Progenitor cell of endocrine pancreas (in vitro differentiated cells): Measurements from ENCODE around the gene GPR78. TPM values are rescaled to one million over a fixed set of nuclear protein-coding genes. Genes with fewer than 3 reads are reported as not detected.

Experiments
- DNase-seq: peaks from one replicate; pipeline ENCODE4 v3.0.0; 2021; ENCODE audit warnings: low spot score; ENCODE audit not compliant: unreplicated experiment
- H3K27ac Mint-ChIP-seq: 2 replicates; pipeline ENCODE4 v1.8.0; 2021; ENCODE audit warnings: mild to moderate bottlenecking, moderate library complexity, mixed read lengths
- H3K27me3 Mint-ChIP-seq: 2 replicates; pipeline ENCODE4 v1.8.0; 2021; ENCODE audit warnings: mixed read lengths
- H3K36me3 Mint-ChIP-seq: 2 replicates; pipeline ENCODE4 v1.8.0; 2022; ENCODE audit warnings: mixed read lengths; ENCODE audit not compliant: insufficient read depth
- H3K4me1 Mint-ChIP-seq: 2 replicates; pipeline ENCODE4 v1.8.0; 2021; ENCODE audit warnings: low read depth, mixed read lengths
- H3K4me3 Mint-ChIP-seq: 2 replicates; pipeline ENCODE4 v1.8.0; 2021; ENCODE audit warnings: low read depth, mild to moderate bottlenecking, moderate library complexity, mixed read lengths
- H3K9me3 Mint-ChIP-seq: 2 replicates; pipeline ENCODE4 v1.8.0; 2021; ENCODE audit warnings: low read depth, mixed read lengths
- CTCF ChIP-seq: fragments of 200-600 bp; sonication (generic); IDR thresholded peaks from one replicate; pipeline ENCODE4 v1.5.0; 2021; ENCODE audit warnings: antibody characterized with exemption, mild to moderate bottlenecking; ENCODE audit not compliant: unreplicated experiment
- total RNA-seq: library from RNA; stranded (reverse); gene quantifications from 2 replicates; pipeline ENCODE4 v1.2.1, GENCODE V29; 2021

The GPR78 gene
- total RNA-seq, 1 donor from 2014 or later, result 0.31 TPM

GRCh38 chr4:8596891-8597290 lies 16.7 kb downstream of the GPR78 start:
- TF ChIP-seq CTCF, result no peak
- no peaks in the 10 kb centered on the region for H3K9me3 Mint-ChIP-seq
- no peak overlapping the region for H3K27ac Mint-ChIP-seq
- no peaks in the 10 kb centered on the region for H3K36me3 Mint-ChIP-seq
- no peak overlapping the region for H3K4me3 Mint-ChIP-seq
- DNase-seq, result no peak
- H3K27me3 Mint-ChIP-seq, result peaks cover 23% of the 10 kb centered on the region
- peaks cover 2% of the 10 kb centered on the region for H3K4me1 Mint-ChIP-seq

- no peaks in the 10 kb centered on the region for H3K36me3 Mint-ChIP-seq
- TF ChIP-seq CTCF, result no peak
- H3K27ac Mint-ChIP-seq, result no peak overlapping the region
- H3K9me3 Mint-ChIP-seq, result no peaks in the 10 kb centered on the region
- peaks cover 20% of the 10 kb centered on the region for H3K27me3 Mint-ChIP-seq
- peaks cover 2% of the 10 kb centered on the region for H3K4me1 Mint-ChIP-seq
- DNase-seq, result no peak
- no peak overlapping the region for H3K4me3 Mint-ChIP-seq
Measured at GRCh38 chr4:8597319-8597718, 17.1 kb downstream of the GPR78 start.

DNA sequence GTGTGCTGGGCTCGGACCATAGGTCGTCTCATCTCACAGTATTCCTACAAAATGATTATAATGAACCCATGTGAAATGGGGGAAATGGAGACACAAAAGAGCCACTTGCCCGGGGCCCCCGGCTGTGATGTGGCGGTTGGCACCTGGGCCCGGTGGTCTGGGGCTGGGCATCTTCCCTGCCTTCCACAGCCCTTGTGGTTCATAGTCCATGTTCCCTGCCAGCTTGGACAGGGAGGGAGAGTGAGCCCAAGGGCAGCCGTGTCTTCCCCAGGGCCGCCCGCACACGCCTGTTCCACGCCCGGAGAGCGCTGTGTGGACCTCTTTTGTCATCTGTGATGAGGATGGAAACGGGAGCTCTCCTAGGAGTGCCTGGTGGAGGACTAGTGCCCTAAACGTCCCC lies 17.6 kb downstream of the GPR78 start:
- no peak for TF ChIP-seq CTCF
- no peak overlapping the region for H3K4me3 Mint-ChIP-seq
- peaks cover 2% of the 10 kb centered on the region for H3K4me1 Mint-ChIP-seq
- H3K27me3 Mint-ChIP-seq, result peaks cover 22% of the 10 kb centered on the region
- no peaks in the 10 kb centered on the region for H3K9me3 Mint-ChIP-seq
- H3K36me3 Mint-ChIP-seq, result no peaks in the 10 kb centered on the region
- no peak overlapping the region for H3K27ac Mint-ChIP-seq
- no peak for DNase-seq

DNA sequence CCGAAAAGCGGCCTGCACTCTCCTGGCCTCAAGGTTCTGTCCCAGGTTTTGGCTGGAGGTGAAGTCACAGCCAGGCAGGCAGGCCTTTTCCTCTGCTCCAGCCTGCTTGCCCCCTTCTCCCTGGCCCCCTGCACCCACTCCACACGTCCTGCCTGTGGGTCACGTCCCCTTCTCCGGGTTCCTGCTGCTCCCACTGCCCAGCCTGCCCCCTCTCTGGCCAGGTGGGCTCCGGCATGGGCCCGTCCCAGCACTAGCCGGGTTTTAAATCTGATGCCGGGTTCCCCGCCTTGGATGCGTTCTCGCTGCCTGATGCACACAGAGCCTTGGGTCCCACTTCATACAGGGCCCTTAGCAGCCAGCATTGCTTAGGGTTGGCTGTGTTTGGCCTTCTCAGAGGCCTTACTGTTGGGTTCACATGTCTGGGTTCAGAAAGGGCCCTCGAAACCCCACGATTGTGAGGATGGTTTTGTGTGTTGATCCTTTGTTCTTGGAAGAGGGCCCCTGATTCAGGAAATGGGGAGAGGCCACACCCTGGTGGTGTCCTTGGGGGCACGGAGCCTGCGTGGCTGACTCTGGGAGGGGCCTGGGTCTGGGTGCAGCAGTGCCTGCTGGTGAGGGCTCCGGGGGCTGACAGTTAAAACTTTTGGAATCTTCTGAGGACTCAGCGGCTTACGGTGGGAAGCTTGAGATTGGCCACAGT lies 18.3 kb downstream of the GPR78 start:
- H3K4me3 Mint-ChIP-seq, result no peak overlapping the region
- no peaks in the 10 kb centered on the region for H3K9me3 Mint-ChIP-seq
- no peaks in the 10 kb centered on the region for H3K4me1 Mint-ChIP-seq
- no peak overlapping the region for H3K27ac Mint-ChIP-seq
- DNase-seq, result no peak
- no peak for TF ChIP-seq CTCF
- H3K36me3 Mint-ChIP-seq, result no peaks in the 10 kb centered on the region
- H3K27me3 Mint-ChIP-seq, result peaks cover 15% of the 10 kb centered on the region

GRCh38 chr4:8599091-8599460 lies 18.9 kb downstream of the GPR78 start:
- H3K27me3 Mint-ChIP-seq, result peaks cover 9% of the 10 kb centered on the region
- DNase-seq, result no peak
- no peak overlapping the region for H3K4me3 Mint-ChIP-seq
- no peak overlapping the region for H3K27ac Mint-ChIP-seq
- H3K4me1 Mint-ChIP-seq, result no peaks in the 10 kb centered on the region
- no peaks in the 10 kb centered on the region for H3K36me3 Mint-ChIP-seq
- no peaks in the 10 kb centered on the region for H3K9me3 Mint-ChIP-seq
- no peak for TF ChIP-seq CTCF
